DOHH2 (cell line): ENCODE results near the gene STOML1.

ENCODE experiments used
- H3F3A ChIP-seq: fragments of 200-600 bp; sonication (generic), shearing (Covaris generic); 2 replicates; pipeline ENCODE4 v1.6.0; 2016; ENCODE audit warnings: antibody characterized with exemption, mild to moderate bottlenecking; ENCODE audit not compliant: control insufficient read depth, insufficient read depth
- H3K27ac ChIP-seq: fragments of 200-600 bp; sonication (generic); 2 replicates; pipeline ENCODE4 v1.5.1; 2014; ENCODE audit warnings: low read depth, mild to moderate bottlenecking, low read length, moderate library complexity
- H3K27me3 ChIP-seq: fragments of 200-600 bp; sonication (generic); 2 replicates; pipeline ENCODE4 v1.6.1; 2014; ENCODE audit warnings: mild to moderate bottlenecking, low read length, mixed read lengths; ENCODE audit not compliant: control insufficient read depth
- H3K36me3 ChIP-seq: fragments of 200-600 bp; sonication (generic); 2 replicates; pipeline ENCODE4 v1.6.1; 2014; ENCODE audit warnings: mild to moderate bottlenecking, low read length, moderate library complexity, mixed read lengths; ENCODE audit not compliant: control insufficient read depth
- H3K4me1 ChIP-seq: fragments of 200-600 bp; sonication (generic); 2 replicates; pipeline ENCODE4 v1.6.1; 2014; ENCODE audit warnings: mild to moderate bottlenecking, low read length, mixed read lengths; ENCODE audit not compliant: control insufficient read depth
- H3K4me2 ChIP-seq: fragments of 200-600 bp; sonication (generic); 2 replicates; pipeline ENCODE4 v1.6.0; 2014; ENCODE audit warnings: mild to moderate bottlenecking, low read length, moderate library complexity
- H3K4me3 ChIP-seq: fragments of 200-600 bp; sonication (generic); 2 replicates; pipeline ENCODE4 v1.5.1; 2014; ENCODE audit warnings: mild to moderate bottlenecking, low read length, mixed read lengths
- H3K79me2 ChIP-seq: fragments of 200-600 bp; sonication (generic); 2 replicates; pipeline ENCODE4 v1.6.1; 2014; ENCODE audit warnings: mild to moderate bottlenecking, low read length, mixed read lengths; ENCODE audit not compliant: control insufficient read depth
- H3K9me2 ChIP-seq: fragments of 200-600 bp; sonication (generic); replicated peaks from 2 replicates; pipeline ENCODE4 v1.6.1; 2014; ENCODE audit warnings: mild to moderate bottlenecking, low read length, mixed read lengths; ENCODE audit not compliant: control insufficient read depth
- H3K9me3 ChIP-seq: fragments of 200-600 bp; sonication (generic); 2 replicates; pipeline ENCODE4 v1.6.1; 2014; ENCODE audit warnings: antibody characterized with exemption, low read length, mixed read lengths; ENCODE audit not compliant: control insufficient read depth, insufficient read depth
- H4K20me1 ChIP-seq: fragments of 200-600 bp; sonication (generic); 2 replicates; pipeline ENCODE4 v1.6.0; 2014; ENCODE audit warnings: low read depth, mild to moderate bottlenecking, antibody characterized with exemption, low read length, moderate library complexity; ENCODE audit not compliant: control insufficient read depth, insufficient read depth
- EZH2phosphoT487 ChIP-seq: fragments of 200-600 bp; sonication (generic); IDR thresholded peaks from 2 replicates; pipeline ENCODE4 v1.6.1; 2017; ENCODE audit warnings: borderline replicate concordance, mild to moderate bottlenecking, antibody characterized with exemption, low read length, moderate library complexity, mixed read lengths
- TF ChIP-seq, protein P1 (sequence below): fragments of 200-600 bp; sonication (generic); IDR thresholded peaks from one replicate; pipeline ENCODE4 v1.5.1; 2014; ENCODE audit warnings: antibody characterized with exemption, mild to moderate bottlenecking, low read depth, low read length; ENCODE audit not compliant: poor library complexity, severe bottlenecking

STOML1 gene

GRCh38 chr15:73950479-73950830 is 41.6 kb downstream of the STOML1 start:
- no peak for TF ChIP-seq EZH2phosphoT487
- TF ChIP-seq, protein P1, sequence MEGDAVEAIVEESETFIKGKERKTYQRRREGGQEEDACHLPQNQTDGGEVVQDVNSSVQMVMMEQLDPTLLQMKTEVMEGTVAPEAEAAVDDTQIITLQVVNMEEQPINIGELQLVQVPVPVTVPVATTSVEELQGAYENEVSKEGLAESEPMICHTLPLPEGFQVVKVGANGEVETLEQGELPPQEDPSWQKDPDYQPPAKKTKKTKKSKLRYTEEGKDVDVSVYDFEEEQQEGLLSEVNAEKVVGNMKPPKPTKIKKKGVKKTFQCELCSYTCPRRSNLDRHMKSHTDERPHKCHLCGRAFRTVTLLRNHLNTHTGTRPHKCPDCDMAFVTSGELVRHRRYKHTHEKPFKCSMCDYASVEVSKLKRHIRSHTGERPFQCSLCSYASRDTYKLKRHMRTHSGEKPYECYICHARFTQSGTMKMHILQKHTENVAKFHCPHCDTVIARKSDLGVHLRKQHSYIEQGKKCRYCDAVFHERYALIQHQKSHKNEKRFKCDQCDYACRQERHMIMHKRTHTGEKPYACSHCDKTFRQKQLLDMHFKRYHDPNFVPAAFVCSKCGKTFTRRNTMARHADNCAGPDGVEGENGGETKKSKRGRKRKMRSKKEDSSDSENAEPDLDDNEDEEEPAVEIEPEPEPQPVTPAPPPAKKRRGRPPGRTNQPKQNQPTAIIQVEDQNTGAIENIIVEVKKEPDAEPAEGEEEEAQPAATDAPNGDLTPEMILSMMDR, result no peak
- H3K27me3 ChIP-seq, result no peaks in the 10 kb centered on the region
- no peak overlapping the region for H3K4me2 ChIP-seq
- no peak overlapping the region for H3K27ac ChIP-seq
- H3K36me3 ChIP-seq, result no peaks in the 10 kb centered on the region
- no peaks in the 10 kb centered on the region for H4K20me1 ChIP-seq
- H3K9me3 ChIP-seq, result no peaks in the 10 kb centered on the region
- no peaks in the 10 kb centered on the region for H3K9me2 ChIP-seq
- no peak overlapping the region for H3K4me3 ChIP-seq
- no peaks in the 10 kb centered on the region for H3F3A ChIP-seq
- H3K79me2 ChIP-seq, result no peaks in the 10 kb centered on the region
- peaks cover 4% of the 10 kb centered on the region; the same call in 1 of the 2 replicates for H3K4me1 ChIP-seq

DNA sequence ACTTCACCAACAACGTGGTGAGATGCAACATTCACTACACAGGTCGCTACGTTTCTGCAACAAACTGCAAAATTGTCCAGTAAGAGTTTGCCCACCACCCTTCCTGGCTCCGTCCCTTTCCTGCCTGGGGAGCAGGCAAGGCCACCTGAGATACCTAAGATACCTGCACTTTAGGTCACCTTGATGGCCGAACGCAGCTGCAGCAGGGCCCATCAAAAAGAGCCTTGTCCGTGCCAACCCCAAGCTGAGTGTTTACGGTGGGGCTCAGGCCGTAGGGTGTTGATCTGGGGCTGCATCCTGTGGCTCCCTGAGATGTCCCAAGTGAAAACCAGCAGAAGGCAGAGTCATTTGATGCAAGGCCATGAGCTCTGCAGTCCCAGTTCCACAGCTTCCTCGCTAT is 42.6 kb downstream of the STOML1 start:
- no peak overlapping the region for H3K4me3 ChIP-seq
- H3K4me1 ChIP-seq, result peaks cover 4% of the 10 kb centered on the region; the same call in 1 of the 2 replicates
- no peak overlapping the region for H3K27ac ChIP-seq
- no peaks in the 10 kb centered on the region for H3F3A ChIP-seq
- no peaks in the 10 kb centered on the region for H3K9me2 ChIP-seq
- no peaks in the 10 kb centered on the region for H3K27me3 ChIP-seq
- H3K9me3 ChIP-seq, result no peaks in the 10 kb centered on the region
- TF ChIP-seq, protein P1, result no peak
- no peak for TF ChIP-seq EZH2phosphoT487
- no peaks in the 10 kb centered on the region for H3K36me3 ChIP-seq
- H3K79me2 ChIP-seq, result no peaks in the 10 kb centered on the region
- no peaks in the 10 kb centered on the region for H4K20me1 ChIP-seq
- no peak overlapping the region for H3K4me2 ChIP-seq

DNA sequence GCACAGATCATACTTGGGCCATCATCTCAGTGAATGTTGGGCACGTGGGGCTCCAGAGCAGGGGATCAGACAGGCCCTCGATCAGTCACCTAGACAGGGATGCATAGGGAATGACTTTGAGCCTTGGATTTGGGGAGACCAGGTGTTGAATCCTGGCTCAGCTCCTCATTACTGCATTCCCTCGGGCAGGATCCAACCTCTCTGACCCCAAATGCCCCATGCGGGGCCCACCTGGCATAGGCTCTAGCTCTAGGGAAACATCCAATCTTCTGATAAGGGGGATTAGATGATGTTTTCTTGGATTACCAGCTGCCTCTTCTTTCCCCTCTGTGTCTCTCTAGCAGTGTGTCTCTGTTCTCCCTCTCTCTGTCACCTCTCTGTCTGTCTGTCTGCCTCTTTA is 43.1 kb downstream of the STOML1 start:
- H3F3A ChIP-seq, result no peaks in the 10 kb centered on the region
- H3K4me2 ChIP-seq, result no peak overlapping the region
- H3K36me3 ChIP-seq, result no peaks in the 10 kb centered on the region
- no peak overlapping the region for H3K4me3 ChIP-seq
- no peaks in the 10 kb centered on the region for H3K79me2 ChIP-seq
- H4K20me1 ChIP-seq, result no peaks in the 10 kb centered on the region
- H3K4me1 ChIP-seq, result peaks cover 4% of the 10 kb centered on the region; the same call in 1 of the 2 replicates
- no peaks in the 10 kb centered on the region for H3K9me2 ChIP-seq
- H3K27me3 ChIP-seq, result no peaks in the 10 kb centered on the region
- no peaks in the 10 kb centered on the region for H3K9me3 ChIP-seq
- H3K27ac ChIP-seq, result no peak overlapping the region
- no peak for TF ChIP-seq EZH2phosphoT487
- TF ChIP-seq, protein P1, result no peak

DNA sequence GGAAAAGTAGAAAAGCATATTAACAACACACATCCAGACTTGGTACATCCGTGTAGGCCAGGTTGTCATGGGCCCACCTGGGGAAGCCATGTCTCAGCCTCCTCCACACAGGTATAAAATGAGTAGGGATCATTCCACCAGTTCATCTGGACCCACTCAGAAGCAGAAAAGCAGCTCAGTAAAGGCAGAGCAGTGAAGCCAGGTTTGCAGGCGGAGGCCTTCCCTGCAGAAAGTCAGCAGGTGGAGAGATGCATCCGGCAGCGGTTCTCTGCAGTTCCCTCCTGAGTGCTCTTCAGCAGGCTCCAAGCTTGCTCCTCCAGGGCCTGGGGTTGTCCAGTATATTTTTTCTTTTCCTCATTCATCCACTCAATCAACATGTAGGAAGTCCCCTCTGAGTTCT is 43.7 kb downstream of the STOML1 start:
- no peaks in the 10 kb centered on the region for H3K27me3 ChIP-seq
- H3K27ac ChIP-seq, result no peak overlapping the region
- no peaks in the 10 kb centered on the region for H3F3A ChIP-seq
- no peaks in the 10 kb centered on the region for H4K20me1 ChIP-seq
- no peak overlapping the region for H3K4me2 ChIP-seq
- H3K9me3 ChIP-seq, result no peaks in the 10 kb centered on the region
- no peaks in the 10 kb centered on the region for H3K36me3 ChIP-seq
- TF ChIP-seq EZH2phosphoT487, result no peak
- TF ChIP-seq, protein P1, result no peak
- no peak overlapping the region for H3K4me3 ChIP-seq
- H3K9me2 ChIP-seq, result no peaks in the 10 kb centered on the region
- H3K79me2 ChIP-seq, result no peaks in the 10 kb centered on the region
- peaks cover 4% of the 10 kb centered on the region; the same call in 1 of the 2 replicates for H3K4me1 ChIP-seq
